ENCODE results near the gene ASAP2. TPM values are rescaled to one million over a fixed set of nuclear protein-coding genes. Genes with fewer than 3 reads are reported as not detected.

Gene ASAP2
- total RNA-seq, 1 experiment from 2014 or later, result 12.6 TPM

DNA sequence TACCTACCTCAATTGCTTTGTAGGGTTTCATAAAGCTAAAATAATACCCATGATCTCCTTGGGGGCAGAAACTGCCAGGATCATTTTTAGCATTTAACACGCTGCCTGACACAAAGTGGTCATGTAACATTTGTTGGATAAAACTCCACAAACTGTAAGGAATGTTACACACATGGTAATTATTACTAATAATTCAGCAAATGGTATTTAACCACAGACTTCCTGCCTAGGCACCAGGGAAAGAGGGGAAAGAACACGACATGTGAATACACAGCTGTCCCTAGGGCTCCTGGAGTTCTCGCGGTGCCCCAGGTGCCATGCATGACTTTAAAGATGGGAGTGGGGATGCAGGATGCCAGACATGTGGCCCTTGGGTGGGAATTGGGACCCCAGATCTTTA is 43.5 kb downstream of the ASAP2 start:
- TF ChIP-seq, protein P1, sequence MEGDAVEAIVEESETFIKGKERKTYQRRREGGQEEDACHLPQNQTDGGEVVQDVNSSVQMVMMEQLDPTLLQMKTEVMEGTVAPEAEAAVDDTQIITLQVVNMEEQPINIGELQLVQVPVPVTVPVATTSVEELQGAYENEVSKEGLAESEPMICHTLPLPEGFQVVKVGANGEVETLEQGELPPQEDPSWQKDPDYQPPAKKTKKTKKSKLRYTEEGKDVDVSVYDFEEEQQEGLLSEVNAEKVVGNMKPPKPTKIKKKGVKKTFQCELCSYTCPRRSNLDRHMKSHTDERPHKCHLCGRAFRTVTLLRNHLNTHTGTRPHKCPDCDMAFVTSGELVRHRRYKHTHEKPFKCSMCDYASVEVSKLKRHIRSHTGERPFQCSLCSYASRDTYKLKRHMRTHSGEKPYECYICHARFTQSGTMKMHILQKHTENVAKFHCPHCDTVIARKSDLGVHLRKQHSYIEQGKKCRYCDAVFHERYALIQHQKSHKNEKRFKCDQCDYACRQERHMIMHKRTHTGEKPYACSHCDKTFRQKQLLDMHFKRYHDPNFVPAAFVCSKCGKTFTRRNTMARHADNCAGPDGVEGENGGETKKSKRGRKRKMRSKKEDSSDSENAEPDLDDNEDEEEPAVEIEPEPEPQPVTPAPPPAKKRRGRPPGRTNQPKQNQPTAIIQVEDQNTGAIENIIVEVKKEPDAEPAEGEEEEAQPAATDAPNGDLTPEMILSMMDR (conservative IDR thresholded peaks at IDR 0.05), result no peak
- Histone ChIP-seq H2AK5ac (ENCODE audit: insufficient read length, low read length) (no peak overlapping the region), H3K23ac (ENCODE audit: insufficient read length, low read depth, low read length) (no peak overlapping the region), H2BK120ac (ENCODE audit: low read depth, low read length, poor library complexity, severe bottlenecking) (no peak overlapping the region), H2BK12ac (ENCODE audit: insufficient read length, low read depth, low read length) (no peak overlapping the region), H3K27me3 (ENCODE audit: insufficient read depth, low read length) (no peaks in the 10 kb centered on the region), H3K56ac (ENCODE audit: insufficient read length, low read depth, low read length) (no peak overlapping the region), H3T11ph (ENCODE audit: low read length) (no peak overlapping the region), H3K9me3 (ENCODE audit: control insufficient read depth, low read depth, low read length) (no peaks in the 10 kb centered on the region), H2BK5ac (ENCODE audit: insufficient read length, low read length) (no peak overlapping the region), H4K20me1 (ENCODE audit: control insufficient read depth, insufficient read depth, insufficient read length) (no peaks in the 10 kb centered on the region), H3K27ac (ENCODE audit: insufficient read length, low read depth, low read length) (no peak overlapping the region), H4K91ac (ENCODE audit: insufficient read length, low read depth, low read length) (no peak overlapping the region), H3K14ac (ENCODE audit: insufficient read depth, low read length) (no peak overlapping the region), H3K79me1 (ENCODE audit: insufficient read depth, low read depth, low read length, poor library complexity, severe bottlenecking) (no peaks in the 10 kb centered on the region), H3K9ac (ENCODE audit: extremely low read depth, insufficient read length, low read length) (no peak overlapping the region), H2BK15ac (ENCODE audit: low read depth, low read length) (no peak overlapping the region), H4K5ac (ENCODE audit: insufficient read length, low read depth, low read length) (no peak overlapping the region), H2AFZ (ENCODE audit: low read length) (no peak overlapping the region), H3K4me1 (ENCODE audit: insufficient read depth, low read length) (no peaks in the 10 kb centered on the region), H3K18ac (ENCODE audit: insufficient read length, low read depth, low read length) (no peak overlapping the region), H3K79me2 (ENCODE audit: insufficient read depth, low read length) (0 out of 2 replicates have a peak, but pooled peaks cover 3% of the 10 kb centered on the region), H2BK20ac (ENCODE audit: low read depth, low read length, poor library complexity, severe bottlenecking) (no peak overlapping the region), H4K8ac (replicated peaks; ENCODE audit: insufficient read length, low read depth, low read length) (no peak overlapping the region), H3K23me2 (ENCODE audit: insufficient read length, low read depth, low read length, poor library complexity, severe bottlenecking) (peaks cover 3% of the 10 kb centered on the region), H3K4me2 (ENCODE audit: insufficient read depth, insufficient read length, low read length) (no peak overlapping the region), H3K4ac (ENCODE audit: low read depth, low read length) (no peak overlapping the region)
- H3K4me1 Mint-ChIP-seq, result peaks cover 35 to 37% of the 10 kb centered on the region in 2 experiments
- no peak for DNase-seq
- peaks cover 0 to 8% (median 1%) of the 10 kb centered on the region in 3 experiments; a peak in 2 of 7 replicates for H3K36me3 Mint-ChIP-seq (ENCODE audit: insufficient read depth in 1 of 3, low read depth in 3 of 3)
- H3K27me3 Mint-ChIP-seq (ENCODE audit: low read depth), result no peaks in the 10 kb centered on the region
- H3K4me3 Mint-ChIP-seq, result no peak overlapping the region
- no peak overlapping the region for H3K27ac Mint-ChIP-seq
- no peaks in the 10 kb centered on the region for H3K9me3 Mint-ChIP-seq
- no CpG with 5 or more reads among the region's 4 CpGs for WGBS (ENCODE audit: extremely low coverage, insufficient read length, low lambda C conversion rate)

Measured in H9 (cell line).